NCI-H1436 (cell line): Measurements from ENCODE around the gene UBE2F.
"Not testable (repeated sequence)": the region's sequence is repeated elsewhere in the genome, so short reads cannot be mapped to it uniquely, and the experiment has no call there.

ENCODE experiments used
- DNase-seq: peaks from one replicate; lab custom pipeline; 2025; lab: John Stamatoyannopoulos, UW

The UBE2F gene

GRCh38 chr2:237979331-237979730 is 12.5 kb downstream of the UBE2F start:
- no peak for DNase-seq

- no peak for DNase-seq
Observed at GRCh38 chr2:237980087-237980486, 13.3 kb downstream of the UBE2F start.

GRCh38 chr2:237980751-237981150 is 13.9 kb downstream of the UBE2F start:
- DNase-seq = no peak

- not testable (repeated sequence) for DNase-seq
Observed at GRCh38 chr2:237981621-237982020, 14.8 kb downstream of the UBE2F start.

GRCh38 chr2:237982039-237982725 is 15.4 kb downstream of the UBE2F start:
- DNase-seq = no peak

GRCh38 chr2:237983922-237984321 is 17.1 kb downstream of the UBE2F start:
- no peak for DNase-seq

- no peak for DNase-seq
Observed at GRCh38 chr2:237987268-237987667, 20.5 kb downstream of the UBE2F start.

GRCh38 chr2:237993701-237994100 is 26.9 kb downstream of the UBE2F start:
- no peak for DNase-seq

GRCh38 chr2:237995036-237995435 is 28.2 kb downstream of the UBE2F start:
- no peak for DNase-seq

- DNase-seq = no peak
Observed at GRCh38 chr2:237996021-237996593, 29.3 kb downstream of the UBE2F start.

GRCh38 chr2:237997521-237997920 is 30.7 kb downstream of the UBE2F start:
- DNase-seq = no peak

GRCh38 chr2:237998530-237998929 is 31.7 kb downstream of the UBE2F start:
- no peak for DNase-seq

GRCh38 chr2:238003234-238004031 is 36.6 kb downstream of the UBE2F start:
- no peak for DNase-seq

GRCh38 chr2:238004077-238004830 is 37.4 kb downstream of the UBE2F start:
- DNase-seq = no peak

GRCh38 chr2:238005528-238005927 is 38.7 kb downstream of the UBE2F start:
- DNase-seq = no peak

GRCh38 chr2:238006510-238006909 is 39.7 kb downstream of the UBE2F start:
- no peak for DNase-seq

- no peak for DNase-seq
Observed at GRCh38 chr2:238007924-238008323, 41.1 kb downstream of the UBE2F start.

- DNase-seq = no peak
Observed at GRCh38 chr2:238009563-238009962, 42.7 kb downstream of the UBE2F start.

GRCh38 chr2:238010572-238010971 is 43.8 kb downstream of the UBE2F start:
- no peak for DNase-seq

GRCh38 chr2:238013806-238014205 is 47.0 kb downstream of the UBE2F start:
- DNase-seq = no peak

- no peak for DNase-seq
Observed at GRCh38 chr2:238015705-238016104, 48.9 kb downstream of the UBE2F start.

GRCh38 chr2:238016526-238016925 is 49.7 kb downstream of the UBE2F start:
- DNase-seq = no peak
